ENCODE measurements around the gene AQP5. TPM values are rescaled to one million over a fixed set of nuclear protein-coding genes. Genes with fewer than 3 reads are reported as not detected.

The AQP5 gene
- total RNA-seq, 1 donor = not detected

- H4K20me1 ChIP-seq (ENCODE audit: insufficient read depth, low read length) = no peaks in the 10 kb centered on the region
- H3K9me3 ChIP-seq (ENCODE audit: low read depth, low read length) = no peaks in the 10 kb centered on the region
- no peaks in the 10 kb centered on the region for H3K36me3 ChIP-seq (ENCODE audit: insufficient read depth, low read length)
- no peak overlapping the region for H3K27ac ChIP-seq (ENCODE audit: low read depth, low read length)
- peaks cover 67% of the 10 kb centered on the region for H3K27me3 ChIP-seq (ENCODE audit: insufficient read depth, low read length)
- no peak overlapping the region for H3K4me3 ChIP-seq (ENCODE audit: insufficient read depth, low read length)
- DNase-seq (ENCODE audit: insufficient read length, low spot score, missing footprints) = peak; percentile 88
- no peak overlapping the region for H3K4me2 ChIP-seq (ENCODE audit: insufficient read depth, low read length)
- no peaks in the 10 kb centered on the region for H3K79me2 ChIP-seq (ENCODE audit: insufficient read depth, low read length)
- H2AFZ ChIP-seq (ENCODE audit: low read length) = no peak overlapping the region
- H3K4me1 ChIP-seq (ENCODE audit: insufficient read depth, low read length) = peaks cover 9% of the 10 kb centered on the region
- TF ChIP-seq CTCF (IDR thresholded peaks at IDR 0.05; ENCODE audit: extremely low read depth, low read depth, low read length) = no peak
Observed at GRCh38 chr12:49963976-49964815, 2.5 kb downstream of the AQP5 start.

GRCh38 chr12:49964849-49965624, 3.4 kb downstream of the AQP5 start:
- no peak for TF ChIP-seq CTCF (IDR thresholded peaks at IDR 0.05; ENCODE audit: extremely low read depth, low read depth, low read length)
- Histone ChIP-seq H3K27ac (ENCODE audit: low read depth, low read length) (no peak overlapping the region), H3K9me3 (ENCODE audit: low read depth, low read length) (no peaks in the 10 kb centered on the region), H4K20me1 (ENCODE audit: insufficient read depth, low read length) (no peaks in the 10 kb centered on the region), H2AFZ (ENCODE audit: low read length) (no peak overlapping the region), H3K36me3 (ENCODE audit: insufficient read depth, low read length) (no peaks in the 10 kb centered on the region), H3K4me3 (ENCODE audit: insufficient read depth, low read length) (no peak overlapping the region), H3K4me1 (ENCODE audit: insufficient read depth, low read length) (peaks cover 2% of the 10 kb centered on the region), H3K4me2 (ENCODE audit: insufficient read depth, low read length) (no peak overlapping the region), H3K79me2 (ENCODE audit: insufficient read depth, low read length) (no peaks in the 10 kb centered on the region), H3K27me3 (ENCODE audit: insufficient read depth, low read length) (peaks cover 67% of the 10 kb centered on the region)
- DNase-seq (ENCODE audit: insufficient read length, low spot score, missing footprints) = peak; percentile 85

- H3K4me2 ChIP-seq (ENCODE audit: insufficient read depth, low read length) = no peak overlapping the region
- DNase-seq (ENCODE audit: insufficient read length, low spot score, missing footprints) = peak; percentile 88
- H3K27me3 ChIP-seq (ENCODE audit: insufficient read depth, low read length) = peaks cover 67% of the 10 kb centered on the region
- no peak for TF ChIP-seq CTCF (IDR thresholded peaks at IDR 0.05; ENCODE audit: extremely low read depth, low read depth, low read length)
- no peaks in the 10 kb centered on the region for H4K20me1 ChIP-seq (ENCODE audit: insufficient read depth, low read length)
- no peak overlapping the region for H2AFZ ChIP-seq (ENCODE audit: low read length)
- no peaks in the 10 kb centered on the region for H3K36me3 ChIP-seq (ENCODE audit: insufficient read depth, low read length)
- H3K79me2 ChIP-seq (ENCODE audit: insufficient read depth, low read length) = no peaks in the 10 kb centered on the region
- no peak overlapping the region for H3K4me3 ChIP-seq (ENCODE audit: insufficient read depth, low read length)
- no peak overlapping the region for H3K27ac ChIP-seq (ENCODE audit: low read depth, low read length)
- no peaks in the 10 kb centered on the region for H3K4me1 ChIP-seq (ENCODE audit: insufficient read depth, low read length)
- H3K9me3 ChIP-seq (ENCODE audit: low read depth, low read length) = no peaks in the 10 kb centered on the region
Observed at GRCh38 chr12:49965836-49966235, 4.2 kb downstream of the AQP5 start.

GRCh38 chr12:49966511-49967041, 4.9 kb downstream of the AQP5 start:
- TF ChIP-seq CTCF (IDR thresholded peaks at IDR 0.05; ENCODE audit: extremely low read depth, low read depth, low read length) = no peak
- no peaks in the 10 kb centered on the region for H3K4me1 ChIP-seq (ENCODE audit: insufficient read depth, low read length)
- no peaks in the 10 kb centered on the region for H4K20me1 ChIP-seq (ENCODE audit: insufficient read depth, low read length)
- H3K27ac ChIP-seq (ENCODE audit: low read depth, low read length) = no peak overlapping the region
- no peaks in the 10 kb centered on the region for H3K9me3 ChIP-seq (ENCODE audit: low read depth, low read length)
- peak; percentile 65 for DNase-seq (ENCODE audit: insufficient read length, low spot score, missing footprints)
- no peak overlapping the region for H2AFZ ChIP-seq (ENCODE audit: low read length)
- no peaks in the 10 kb centered on the region for H3K36me3 ChIP-seq (ENCODE audit: insufficient read depth, low read length)
- H3K79me2 ChIP-seq (ENCODE audit: insufficient read depth, low read length) = no peaks in the 10 kb centered on the region
- no peak overlapping the region for H3K4me2 ChIP-seq (ENCODE audit: insufficient read depth, low read length)
- H3K4me3 ChIP-seq (ENCODE audit: insufficient read depth, low read length) = no peak overlapping the region
- H3K27me3 ChIP-seq (ENCODE audit: insufficient read depth, low read length) = peaks cover 68% of the 10 kb centered on the region
